Endometrium (tissue), 2 donors: Measurements from ENCODE around the gene ZNF91.
"Not testable (repeated sequence)": the region's sequence is repeated elsewhere in the genome, so short reads cannot be mapped to it uniquely, and the experiment has no call there.

Experiments
- FAIRE-seq: peaks from 2 replicates; lab custom pipeline; 2012; peaks lifted over from hg19 to GRCh38; lab: Jason Lieb, UNC
- donor health status: control.
- donor health status: control.

Gene ZNF91

DNA sequence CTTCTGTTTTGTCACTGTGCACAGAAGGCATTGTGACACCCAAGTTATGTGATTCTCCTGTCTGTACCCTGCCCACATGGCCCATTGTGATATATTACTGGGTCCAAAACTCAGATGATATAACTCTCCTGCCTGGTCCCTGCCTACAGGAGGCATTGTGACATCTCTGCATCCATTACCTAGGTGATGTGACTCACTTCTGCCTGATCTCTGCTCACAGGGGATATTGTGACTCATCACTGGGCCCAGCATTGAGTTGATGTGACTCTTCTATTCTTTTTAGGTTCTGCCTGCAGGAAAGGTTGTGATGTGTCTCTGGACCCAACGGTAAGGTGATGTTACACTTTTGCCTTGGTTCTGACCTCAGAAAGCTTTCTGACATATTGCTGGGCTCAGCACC is 77.1 kb downstream of the ZNF91 start:
- no peak for FAIRE-seq

DNA sequence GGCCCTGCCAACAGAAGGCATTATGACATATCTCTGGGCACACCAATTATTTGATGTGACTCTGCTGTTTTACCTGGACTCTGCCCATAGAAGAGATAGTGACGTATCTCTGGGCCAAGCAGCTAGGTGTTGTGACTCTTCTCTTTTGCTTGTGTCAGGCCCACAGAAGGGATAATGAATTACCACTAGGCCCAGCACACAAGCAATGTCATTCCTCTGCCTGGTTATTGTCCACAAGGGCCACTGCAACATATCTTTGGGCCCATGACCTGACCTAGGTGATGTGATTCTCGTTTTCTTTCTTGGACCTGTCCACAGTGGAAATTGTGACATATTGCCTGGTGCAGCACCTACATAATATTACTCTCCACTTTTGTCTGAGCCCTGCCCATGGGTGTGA is 80.0 kb downstream of the ZNF91 start:
- FAIRE-seq = no peak

DNA sequence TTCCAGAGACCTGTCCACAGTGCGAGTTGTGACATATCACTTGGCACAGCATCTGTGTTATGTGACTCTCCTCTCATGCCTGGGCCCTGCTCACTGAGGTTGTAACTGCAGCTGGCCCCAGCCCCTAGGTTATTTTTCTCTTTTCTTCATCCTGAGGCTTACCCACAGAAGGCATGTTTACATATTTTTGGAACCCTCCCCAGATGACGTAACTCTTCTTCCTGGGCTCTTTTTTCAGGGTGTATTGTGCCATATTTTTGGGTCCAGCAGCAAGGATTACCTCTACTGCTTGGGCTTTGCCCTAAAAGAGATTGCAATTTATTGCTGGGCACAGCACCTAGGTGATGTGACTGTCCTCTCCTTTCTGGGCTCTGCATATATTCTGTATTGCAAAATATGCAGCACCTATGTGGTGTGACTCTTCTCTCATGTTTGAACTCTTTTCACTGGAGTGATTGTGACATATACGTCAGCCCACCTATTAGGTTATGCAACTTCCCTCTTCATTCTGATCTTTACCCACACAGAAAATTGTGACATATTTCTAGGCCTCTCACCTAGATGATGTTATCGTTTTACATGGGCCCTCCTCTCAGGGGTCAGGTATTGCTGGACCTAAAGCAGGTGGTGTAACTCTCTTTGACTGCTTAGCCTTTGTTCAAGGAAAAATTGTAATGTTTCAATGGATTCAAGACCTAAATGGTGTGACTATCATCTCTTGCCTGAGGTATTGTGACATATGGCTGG is 80.6 kb downstream of the ZNF91 start:
- no peak for FAIRE-seq

DNA sequence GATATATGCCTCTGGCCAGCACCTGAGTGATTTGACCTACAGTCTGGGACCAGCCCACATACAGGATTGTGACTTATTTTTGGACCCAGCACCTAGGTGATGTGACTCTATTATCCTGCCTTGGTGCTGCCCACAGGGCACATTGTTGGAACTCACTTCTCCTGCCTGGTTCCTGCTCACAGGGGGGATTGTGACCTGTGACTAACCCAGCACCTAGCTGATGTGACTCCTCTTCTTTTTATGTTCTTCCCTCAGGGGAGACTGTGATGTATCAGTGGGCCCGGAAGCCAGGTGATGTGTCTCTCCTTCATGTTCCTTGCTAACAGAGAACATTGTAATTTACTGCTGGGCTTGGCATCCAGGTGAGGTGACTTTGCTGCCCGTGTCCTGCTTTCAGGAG is 82.1 kb downstream of the ZNF91 start:
- FAIRE-seq = no peak

DNA sequence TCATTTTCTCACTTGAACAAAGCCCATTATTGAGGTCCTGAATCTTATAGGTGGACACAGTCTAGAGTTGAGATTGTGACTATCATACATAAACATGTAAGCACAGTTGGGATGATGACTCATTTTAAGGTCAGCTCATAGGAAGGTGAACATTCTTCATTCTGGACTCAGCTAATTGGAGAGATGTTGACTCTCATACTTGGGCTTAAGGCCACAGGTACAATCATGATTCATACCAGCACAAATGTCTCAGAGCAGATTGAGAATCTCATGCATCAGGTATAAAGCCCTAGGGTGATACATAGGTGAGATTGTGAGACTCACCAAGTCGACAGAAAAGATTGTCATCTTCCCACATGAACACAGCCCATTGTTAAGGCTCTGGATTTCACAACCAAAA is 82.8 kb downstream of the ZNF91 start:
- FAIRE-seq = no peak

DNA sequence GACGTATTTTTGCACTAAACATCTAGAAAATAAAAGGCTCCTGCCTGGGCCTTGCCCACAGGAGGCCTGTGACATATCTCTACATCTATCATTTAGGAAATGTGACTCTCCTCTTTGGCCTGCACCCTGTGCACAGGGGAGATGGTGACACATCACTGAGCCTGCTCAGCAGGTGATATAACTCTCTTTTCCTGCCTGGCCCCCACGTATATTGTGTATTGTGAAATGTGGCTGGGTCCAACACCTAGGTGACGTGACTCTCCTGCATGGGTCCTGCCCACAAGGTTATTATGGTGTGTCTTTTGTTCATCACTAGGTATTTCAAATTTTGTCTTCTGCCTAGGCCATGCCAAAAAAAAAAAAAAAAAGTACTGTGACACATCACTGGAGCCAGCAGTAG is 83.7 kb downstream of the ZNF91 start:
- FAIRE-seq = no peak

DNA sequence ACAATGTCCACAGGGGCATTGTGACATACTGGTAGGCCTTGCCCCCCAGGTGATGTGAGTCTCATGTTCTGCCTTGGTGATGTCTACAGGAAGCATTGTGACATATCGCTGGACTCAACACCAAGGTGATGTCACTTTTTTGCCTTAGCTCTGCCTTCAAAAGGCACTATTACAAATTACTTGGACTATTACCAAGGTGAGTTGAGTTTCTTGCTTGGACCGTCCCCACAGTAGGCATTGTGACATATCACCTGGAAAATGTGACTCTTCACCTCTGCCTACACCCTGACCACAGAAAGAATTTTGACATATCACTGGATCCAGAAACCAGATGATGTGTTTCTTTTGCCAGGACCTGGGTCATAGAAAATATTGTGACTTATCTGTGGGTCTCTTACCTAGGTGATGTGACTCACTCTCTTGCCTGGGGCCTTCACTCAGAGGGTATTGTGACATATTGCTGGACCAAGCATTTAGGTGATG is 84.5 kb downstream of the ZNF91 start:
- FAIRE-seq = no peak

DNA sequence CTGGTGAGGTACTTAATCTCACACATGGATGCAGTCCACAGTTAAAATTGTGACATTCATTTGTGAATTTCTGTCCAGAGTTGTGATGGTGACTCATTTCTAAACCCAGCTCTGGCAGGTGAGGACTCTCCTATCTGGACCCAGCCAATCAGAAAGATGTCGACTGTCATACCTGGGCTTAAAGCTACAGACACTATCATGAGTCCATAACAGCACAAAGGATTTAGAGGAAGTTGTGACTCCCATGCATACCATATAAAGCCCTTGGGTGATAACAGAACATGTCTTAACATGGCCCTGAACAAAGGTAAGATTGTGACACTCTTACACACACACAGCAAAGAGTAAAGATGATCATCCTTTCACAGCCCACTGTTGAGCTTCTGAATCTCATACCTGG is 85.3 kb downstream of the ZNF91 start:
- FAIRE-seq = no peak

DNA sequence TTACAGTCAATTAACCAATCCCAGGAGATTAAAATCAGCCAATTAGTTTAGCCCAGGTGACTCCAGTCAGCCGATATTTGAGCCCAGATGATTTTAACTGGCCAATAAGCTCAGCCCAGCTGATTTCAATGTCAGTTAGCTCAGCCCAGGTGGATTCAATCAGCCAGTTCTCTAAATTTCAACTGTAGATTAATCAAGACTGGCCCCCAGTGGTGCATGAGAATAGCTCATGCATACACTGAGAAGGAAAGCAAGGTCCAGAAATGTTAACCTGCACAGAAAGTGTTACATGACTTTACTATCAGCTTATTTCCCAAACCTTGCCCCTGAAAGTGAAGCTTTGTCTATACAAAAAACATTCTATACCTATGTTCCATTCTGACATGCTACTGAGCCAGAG is 89.7 kb downstream of the ZNF91 start:
- FAIRE-seq = no peak

DNA sequence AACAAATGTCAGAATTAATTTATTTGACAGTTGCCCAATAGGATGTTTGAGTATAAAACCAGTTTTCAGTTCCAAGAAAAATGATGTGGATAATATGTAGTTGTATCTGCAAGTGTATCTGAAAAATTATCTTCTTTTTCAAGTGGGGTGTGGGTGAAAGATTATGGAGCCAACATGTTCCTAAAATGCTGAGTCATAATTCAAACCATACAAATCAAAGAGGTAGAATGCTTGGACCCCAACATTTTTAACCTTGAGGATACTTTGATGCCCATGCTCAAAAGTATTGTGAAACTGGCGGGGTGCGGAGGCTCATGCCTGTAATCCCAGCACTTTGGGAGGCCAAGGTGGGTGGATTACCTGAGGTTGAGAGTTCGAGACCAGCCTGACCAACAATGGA is 91.0 kb downstream of the ZNF91 start:
- no peak for FAIRE-seq

DNA sequence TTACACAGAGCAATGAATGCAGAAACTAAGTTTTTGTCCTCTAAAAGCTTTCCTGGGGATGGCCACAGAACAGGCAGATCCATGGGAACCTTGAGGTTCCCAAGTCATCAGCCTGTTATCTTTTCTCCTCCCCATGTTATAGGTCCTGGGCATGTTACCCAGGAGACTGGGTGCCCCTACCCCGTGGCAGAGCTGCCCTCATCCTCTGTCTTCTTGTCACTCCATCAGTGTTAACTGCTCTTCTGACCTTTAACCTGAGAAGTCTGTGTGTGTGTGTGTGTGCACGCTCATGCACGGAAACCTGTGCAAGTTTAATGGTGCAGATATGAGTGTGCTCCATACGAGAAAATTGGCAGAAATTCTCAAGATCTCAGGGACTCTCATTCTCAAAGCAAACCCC is 101.1 kb downstream of the ZNF91 start:
- FAIRE-seq = no peak

DNA sequence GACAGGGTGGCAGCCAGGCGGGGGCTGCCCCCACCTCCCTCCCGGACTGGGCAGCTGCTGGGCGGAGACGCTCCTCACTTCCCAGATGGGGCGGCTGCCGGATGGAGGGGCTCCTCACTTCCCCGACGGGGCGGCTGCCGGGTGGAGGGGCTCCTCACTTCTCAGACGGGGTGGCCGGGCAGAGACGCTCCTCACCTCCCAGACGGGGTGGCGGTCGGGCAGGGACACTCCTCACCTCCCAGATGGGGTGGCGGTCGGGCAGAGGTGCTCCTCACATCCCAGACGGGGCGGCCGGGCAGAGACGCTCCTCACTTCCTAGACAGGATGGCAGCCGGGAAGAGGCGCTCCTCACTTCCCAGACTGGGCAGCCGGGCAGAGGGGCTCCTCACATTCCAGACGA is 105.3 kb downstream of the ZNF91 start:
- FAIRE-seq = not testable (repeated sequence)
